Head of caudate nucleus (tissue), 42 donors: Measurements from ENCODE around the gene XIRP2.

Source experiments
- DNase-seq, 42 donors: peaks; one replicate each; pipeline versions ENCODE4 v3.0.0 to v3.0.0-alpha.2; 2020 to 2021; ENCODE audit warnings: mixed read lengths in 7 of 42
- intact Hi-C: fragments of 100-400 bp; cut with DNase I; formaldehyde crosslinking; loops from one replicate; pipeline ENCODE4 v1.15.0; 2022

XIRP2 gene

GRCh38 chr2:167298017-167298416 lies 409.7 kb downstream of the XIRP2 start:
- DNase-seq: no peak
- intact Hi-C loops: loop anchor here (10.0 kb wide), 1 partner anchor 817 kb away; no protein-coding TSS in a partner anchor
